Bronchial epithelial cell (primary cell): ENCODE results near the gene SORCS2. TPM values are rescaled to one million over a fixed set of nuclear protein-coding genes. Genes with fewer than 3 reads are reported as not detected.

Experiments used
- DNase-seq: peaks from one replicate; pipeline ENCODE4 v3.0.0-alpha.2; 2010; ENCODE audit warnings: low read depth
- FAIRE-seq: peaks from 2 replicates; lab custom pipeline; 2011; peaks lifted over from hg19 to GRCh38; lab: Jason Lieb, UNC
- H3K27me3 ChIP-seq: 2 replicates; pipeline ENCODE4 v1.5.1; 2011; ENCODE audit warnings: low read length; ENCODE audit not compliant: control insufficient read depth, insufficient read depth
- H3K36me3 ChIP-seq: 2 replicates; pipeline ENCODE4 v1.5.1; 2011; ENCODE audit warnings: low read length; ENCODE audit not compliant: control insufficient read depth, insufficient read depth
- H3K4me3 ChIP-seq: 2 replicates; pipeline ENCODE4 v1.5.1; 2011; ENCODE audit warnings: mild to moderate bottlenecking, low read depth, low read length, control low read depth
- total RNA-seq: library from RNA; depleted of rRNA; stranded (reverse); fragments of >200 nt; gene quantifications from 2 replicates; pipeline ENCODE4 v1.2.1, GENCODE V29; 2014
- TF ChIP-seq, protein P1 (sequence below): IDR thresholded peaks from 2 replicates; pipeline ENCODE4 v1.5.1; 2011; ENCODE audit warnings: mild to moderate bottlenecking, moderate library complexity, low read length, control low read depth, inconsistent platforms; ENCODE audit not compliant: insufficient read depth, severe bottlenecking

SORCS2 gene
- total RNA-seq, 1 donor from 2014 or later, result under 0.01 TPM

DNA sequence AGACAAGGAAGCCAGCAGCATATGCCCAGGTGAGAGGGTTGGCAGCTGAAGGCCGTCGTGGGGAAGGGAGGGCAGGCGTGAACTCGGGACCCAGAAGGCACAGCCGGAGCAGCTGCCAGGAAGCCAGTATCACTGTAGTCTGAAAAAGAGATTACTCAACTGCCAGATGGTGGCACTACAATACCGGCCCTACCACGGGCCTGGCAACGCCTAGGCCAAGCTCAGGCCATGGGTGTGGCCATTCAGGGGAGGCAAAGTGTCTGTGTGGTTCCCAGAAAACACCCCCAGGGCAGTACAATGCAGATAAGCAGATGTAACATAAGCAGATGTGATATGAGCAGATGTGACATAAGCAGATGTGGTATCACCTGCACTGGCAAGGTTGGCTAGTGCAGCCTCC, 511.4 kb downstream of the SORCS2 start:
- H3K4me3 ChIP-seq, result no peak overlapping the region
- no peaks in the 10 kb centered on the region for H3K27me3 ChIP-seq
- no peaks in the 10 kb centered on the region for H3K36me3 ChIP-seq
- no peak for FAIRE-seq
- DNase-seq, result no peak
- TF ChIP-seq, protein P1, sequence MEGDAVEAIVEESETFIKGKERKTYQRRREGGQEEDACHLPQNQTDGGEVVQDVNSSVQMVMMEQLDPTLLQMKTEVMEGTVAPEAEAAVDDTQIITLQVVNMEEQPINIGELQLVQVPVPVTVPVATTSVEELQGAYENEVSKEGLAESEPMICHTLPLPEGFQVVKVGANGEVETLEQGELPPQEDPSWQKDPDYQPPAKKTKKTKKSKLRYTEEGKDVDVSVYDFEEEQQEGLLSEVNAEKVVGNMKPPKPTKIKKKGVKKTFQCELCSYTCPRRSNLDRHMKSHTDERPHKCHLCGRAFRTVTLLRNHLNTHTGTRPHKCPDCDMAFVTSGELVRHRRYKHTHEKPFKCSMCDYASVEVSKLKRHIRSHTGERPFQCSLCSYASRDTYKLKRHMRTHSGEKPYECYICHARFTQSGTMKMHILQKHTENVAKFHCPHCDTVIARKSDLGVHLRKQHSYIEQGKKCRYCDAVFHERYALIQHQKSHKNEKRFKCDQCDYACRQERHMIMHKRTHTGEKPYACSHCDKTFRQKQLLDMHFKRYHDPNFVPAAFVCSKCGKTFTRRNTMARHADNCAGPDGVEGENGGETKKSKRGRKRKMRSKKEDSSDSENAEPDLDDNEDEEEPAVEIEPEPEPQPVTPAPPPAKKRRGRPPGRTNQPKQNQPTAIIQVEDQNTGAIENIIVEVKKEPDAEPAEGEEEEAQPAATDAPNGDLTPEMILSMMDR, result no peak

DNA sequence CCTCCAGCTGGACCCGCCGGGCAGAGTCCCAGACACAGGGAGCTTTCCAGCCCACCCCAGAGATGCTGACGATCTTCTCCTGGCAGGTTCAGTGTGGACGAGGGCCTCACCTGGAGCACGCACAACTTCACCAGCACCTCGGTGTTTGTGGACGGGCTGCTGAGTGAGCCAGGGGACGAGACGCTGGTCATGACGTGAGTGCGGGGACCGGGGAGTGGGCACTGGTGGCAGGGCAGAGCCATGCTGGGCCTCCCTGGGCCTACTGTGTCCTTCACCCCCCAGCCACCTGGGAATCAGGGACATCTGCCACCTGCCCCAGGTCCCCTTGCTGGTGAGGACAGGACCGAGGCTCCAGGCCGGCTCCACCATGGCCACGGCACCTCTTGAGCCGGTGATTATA, 511.8 kb downstream of the SORCS2 start:
- no peak for FAIRE-seq
- TF ChIP-seq, protein P1, result no peak

DNA sequence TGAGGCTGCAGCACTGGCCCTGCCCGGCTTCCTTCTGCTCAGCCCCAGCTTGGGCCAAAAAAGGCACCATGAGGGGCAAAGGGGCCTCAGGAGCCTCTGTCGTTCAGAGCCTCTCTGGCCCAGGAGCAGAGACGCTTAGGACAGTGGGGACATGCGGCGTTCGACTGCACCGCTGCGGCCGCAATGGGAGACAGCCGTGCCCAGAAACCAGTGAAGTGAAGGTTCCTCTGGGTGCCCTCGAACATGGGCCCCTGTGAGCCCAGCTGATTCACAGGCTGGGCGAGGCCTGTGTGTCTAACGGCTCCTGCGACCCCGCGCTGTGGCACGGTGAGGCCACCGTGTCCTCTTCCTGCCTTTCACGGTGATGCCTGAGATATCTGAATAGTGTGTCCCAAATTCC, 512.3 kb downstream of the SORCS2 start:
- Histone ChIP-seq H3K27me3 (no peaks in the 10 kb centered on the region), H3K4me3 (no peak overlapping the region), H3K36me3 (no peaks in the 10 kb centered on the region)
- TF ChIP-seq, protein P1, result no peak
- DNase-seq (no peak), FAIRE-seq (no peak)

More for the DNA sequence above, 511.8 kb downstream of the SORCS2 start:
- H3K27me3 ChIP-seq, result no peaks in the 10 kb centered on the region
- no peak for DNase-seq
- no peaks in the 10 kb centered on the region for H3K36me3 ChIP-seq
- H3K4me3 ChIP-seq, result no peak overlapping the region

DNA sequence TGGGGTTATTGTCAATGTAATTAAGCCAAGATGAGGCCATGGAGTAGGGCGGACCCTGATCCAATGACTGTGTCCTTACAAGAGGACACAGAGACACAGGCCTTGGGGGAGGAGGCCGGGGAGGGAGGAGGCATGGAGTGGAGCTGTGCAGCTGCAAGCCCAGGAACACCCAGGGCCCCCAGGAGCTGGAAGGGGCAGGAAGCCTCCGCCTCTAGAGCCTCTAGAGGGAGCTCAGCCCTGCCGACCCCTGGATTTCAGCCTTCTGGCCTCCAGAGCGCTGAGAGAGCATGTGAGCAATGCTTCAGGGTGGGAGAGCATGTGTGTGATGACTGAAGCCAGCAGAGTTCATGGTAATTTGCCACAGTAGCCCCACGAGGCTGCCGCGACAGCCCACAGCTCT, 512.7 kb downstream of the SORCS2 start:
- TF ChIP-seq, protein P1, result no peak
- H3K27me3 ChIP-seq, result no peaks in the 10 kb centered on the region
- FAIRE-seq (no peak), DNase-seq (no peak)
- no peaks in the 10 kb centered on the region for H3K36me3 ChIP-seq
- no peak overlapping the region for H3K4me3 ChIP-seq

DNA sequence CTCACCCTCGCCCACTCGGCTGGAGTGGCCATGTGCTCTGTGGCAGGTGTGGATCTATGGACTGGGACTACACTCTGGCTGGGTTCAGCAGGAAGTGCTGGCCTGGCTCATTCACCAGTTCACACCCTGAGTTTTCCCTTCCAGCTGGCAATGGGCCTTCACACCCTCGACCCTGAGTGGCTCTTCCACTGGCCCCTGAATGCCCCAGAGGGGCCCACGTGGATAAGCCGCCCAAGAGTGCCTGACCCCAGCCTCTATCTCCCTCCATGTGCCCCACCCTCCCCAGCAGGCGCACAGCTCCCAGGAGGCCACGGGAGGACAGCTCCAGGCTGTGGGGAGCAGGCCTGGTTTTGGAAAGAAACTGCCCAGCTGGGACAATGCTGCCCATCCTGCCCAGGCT, 513.3 kb downstream of the SORCS2 start:
- DNase-seq (no peak), FAIRE-seq (no peak)
- no peaks in the 10 kb centered on the region for H3K27me3 ChIP-seq
- H3K36me3 ChIP-seq, result no peaks in the 10 kb centered on the region
- TF ChIP-seq, protein P1, result no peak
- no peak overlapping the region for H3K4me3 ChIP-seq

DNA sequence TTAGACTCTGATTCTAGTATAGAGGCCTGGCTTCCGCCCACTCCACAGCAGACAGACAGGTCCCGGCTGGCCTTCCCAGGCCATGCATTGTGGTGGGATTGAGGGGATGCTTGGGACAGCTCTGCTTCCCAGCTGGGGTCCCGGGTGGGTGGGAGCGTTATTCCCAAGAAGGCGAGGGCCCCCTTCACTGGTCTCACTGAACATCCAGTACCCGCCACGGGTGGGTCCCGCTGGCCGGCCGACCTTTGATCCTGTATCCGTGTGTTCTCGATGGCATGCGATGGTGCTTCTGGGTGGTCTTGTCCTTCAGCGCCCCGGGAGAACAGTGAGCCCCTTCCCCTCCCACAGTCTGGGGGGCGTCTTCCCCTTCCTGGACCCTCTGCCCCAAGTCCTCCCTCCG, 515.9 kb downstream of the SORCS2 start:
- Histone ChIP-seq H3K27me3 (no peaks in the 10 kb centered on the region), H3K4me3 (no peak overlapping the region), H3K36me3 (no peaks in the 10 kb centered on the region)
- FAIRE-seq (no peak), DNase-seq (no peak)
- TF ChIP-seq, protein P1, result no peak
